ENCODE measurements around the gene ASB11. TPM values are rescaled to one million over a fixed set of nuclear protein-coding genes. Genes with fewer than 3 reads are reported as not detected.

ASB11 gene
- total and polyA plus RNA-seq, 4 experiments from 2014 or later: not detected

GRCh38 chrX:15344106-15344505, 28.7 kb upstream of the ASB11 start:
- H3K27me3 Mint-ChIP-seq: peaks cover 10 to 13% of the 10 kb centered on the region in 2 donors
- no peak overlapping the region for H3K27ac Mint-ChIP-seq
- H3K4me1 Mint-ChIP-seq: no peaks in the 10 kb centered on the region
- Histone ChIP-seq H3K9me3 (ENCODE audit: control insufficient read depth in 1 of 2, low read length in 2 of 2) (no peaks in the 10 kb centered on the region), H3K27me3 (ENCODE audit: insufficient read depth, low read length) (no peaks in the 10 kb centered on the region), H3K4me1 (ENCODE audit: insufficient read depth, low read length) (no peaks in the 10 kb centered on the region), H3K36me3 (ENCODE audit: insufficient read depth, low read length) (no peaks in the 10 kb centered on the region), H3K4me3 (ENCODE audit: low read length in 2 of 2) (no peak overlapping the region), H3K27ac (ENCODE audit: low read depth, low read length) (no peak overlapping the region)
- ChIA-PET CTCF (ENCODE audit: partially characterized antibody) (no interaction called here), POLR2A (ENCODE audit: partially characterized antibody) (no interaction called here)
- DNase-seq: no peak
- H3K36me3 Mint-ChIP-seq: no peaks in the 10 kb centered on the region
- H3K4me3 Mint-ChIP-seq: no peak overlapping the region
- intact Hi-C loops (cut with micrococcal nuclease): no loop called here
- H3K9me3 Mint-ChIP-seq: no peaks in the 10 kb centered on the region

- Mint-ChIP-seq H3K27ac (peak overlapping the region in 1 of 7 donors; percentile 29), H3K36me3 (no peaks in the 10 kb centered on the region), H3K4me3 (no peak overlapping the region), H3K4me1 (no peaks in the 10 kb centered on the region), H3K9me3 (no peaks in the 10 kb centered on the region), H3K27me3 (peaks cover 9 to 13% of the 10 kb centered on the region in 2 donors)
- ChIA-PET CTCF (ENCODE audit: partially characterized antibody) (no interaction called here), POLR2A (ENCODE audit: partially characterized antibody) (no interaction called here)
- no peaks in the 10 kb centered on the region for H3K9me3 ChIP-seq (ENCODE audit: control insufficient read depth in 1 of 2, low read length in 2 of 2)
- H3K27ac ChIP-seq (ENCODE audit: low read depth, low read length): no peak overlapping the region
- no peaks in the 10 kb centered on the region for H3K4me1 ChIP-seq (ENCODE audit: insufficient read depth, low read length)
- H3K27me3 ChIP-seq (ENCODE audit: insufficient read depth, low read length): peaks cover 5% of the 10 kb centered on the region
- no peak overlapping the region for H3K4me3 ChIP-seq (ENCODE audit: low read length in 2 of 2)
- intact Hi-C loops (cut with micrococcal nuclease): no loop called here
- no peaks in the 10 kb centered on the region for H3K36me3 ChIP-seq (ENCODE audit: insufficient read depth, low read length)
- no peak for DNase-seq
These were observed 27.6 kb upstream of the ASB11 start for GRCh38 chrX:15343075-15343476.

GRCh38 chrX:15340867-15341266, 25.4 kb upstream of the ASB11 start:
- no peak overlapping the region for H3K4me3 ChIP-seq (ENCODE audit: low read length in 2 of 2)
- H3K36me3 ChIP-seq (ENCODE audit: insufficient read depth, low read length): no peaks in the 10 kb centered on the region
- Mint-ChIP-seq H3K9me3 (no peaks in the 10 kb centered on the region), H3K4me3 (no peak overlapping the region), H3K27me3 (peaks cover 13 to 15% of the 10 kb centered on the region in 2 donors), H3K4me1 (peaks cover 0 to 8% (median 2%) of the 10 kb centered on the region in 4 donors), H3K27ac (no peak overlapping the region), H3K36me3 (no peaks in the 10 kb centered on the region)
- H3K27me3 ChIP-seq (ENCODE audit: insufficient read depth, low read length): peaks cover 5% of the 10 kb centered on the region
- DNase-seq: no peak
- ChIA-PET CTCF (ENCODE audit: partially characterized antibody) (no interaction called here), POLR2A (ENCODE audit: partially characterized antibody) (no interaction called here)
- intact Hi-C loops (cut with micrococcal nuclease): no loop called here
- H3K27ac ChIP-seq (ENCODE audit: low read depth, low read length): no peak overlapping the region
- H3K4me1 ChIP-seq (ENCODE audit: insufficient read depth, low read length): peaks cover 8% of the 10 kb centered on the region
- H3K9me3 ChIP-seq (ENCODE audit: control insufficient read depth in 1 of 2, low read length in 2 of 2): no peaks in the 10 kb centered on the region

GRCh38 chrX:15336023-15336413, 20.6 kb upstream of the ASB11 start:
- Histone ChIP-seq H3K27me3 (ENCODE audit: insufficient read depth, low read length) (peaks cover 5% of the 10 kb centered on the region), H3K9me3 (ENCODE audit: control insufficient read depth in 1 of 2, low read length in 2 of 2) (no peaks in the 10 kb centered on the region), H3K36me3 (ENCODE audit: insufficient read depth, low read length) (peaks cover 8% of the 10 kb centered on the region), H3K27ac (ENCODE audit: low read depth, low read length) (peak overlapping the region; percentile 89), H3K4me1 (ENCODE audit: insufficient read depth, low read length) (peaks cover 20% of the 10 kb centered on the region), H3K4me3 (ENCODE audit: low read length in 2 of 2) (peak overlapping the region; percentile 47 to 73)
- peak overlapping the region; percentile 95 to 97 (median 96) for H3K27ac Mint-ChIP-seq
- H3K4me3 Mint-ChIP-seq: peak overlapping the region; percentile 90 to 96 (median 91)
- H3K36me3 Mint-ChIP-seq: peaks cover 0 to 26% of the 10 kb centered on the region in 2 donors
- ChIA-PET CTCF (ENCODE audit: partially characterized antibody) (interaction anchor here (1.0 kb wide), 1 partner anchor 11 kb away, joined by 4 read pairs; no protein-coding TSS in a partner anchor), POLR2A (ENCODE audit: partially characterized antibody) (interaction anchor here (1.0 kb wide), 1 partner anchor 403 kb away, joined by 3 read pairs; no protein-coding TSS in a partner anchor)
- H3K4me1 Mint-ChIP-seq: peaks cover 4 to 28% (median 8%) of the 10 kb centered on the region in 4 donors
- peaks cover 8 to 9% of the 10 kb centered on the region in 2 donors for H3K27me3 Mint-ChIP-seq
- intact Hi-C loops (cut with micrococcal nuclease): loop anchor here (5.0 kb wide), 2 partner anchors 1276 to 1304 kb away; no protein-coding TSS in a partner anchor
- no peaks in the 10 kb centered on the region for H3K9me3 Mint-ChIP-seq
- DNase-seq: peak in 4 of 5 donors; percentile 56 to 88 (median 68)

- peak; percentile 87 to 97 (median 93) for DNase-seq
- H3K4me1 ChIP-seq (ENCODE audit: insufficient read depth, low read length): peaks cover 20% of the 10 kb centered on the region
- POLR2A ChIA-PET (ENCODE audit: partially characterized antibody): interaction anchor here (1.0 kb wide), 1 partner anchor 403 kb away, joined by 3 read pairs; no protein-coding TSS in a partner anchor
- intact Hi-C loops (cut with micrococcal nuclease): loop anchor here (1.0 to 5.0 kb wide), 5 partner anchors 462 to 1451 kb away; partner anchors contain the start of genes AP1S2, FANCB, MOSPD2 and TXLNG
- peak within 1 kb of the TSS; percentile 95 to 97 (median 96) for H3K27ac Mint-ChIP-seq
- no peaks in the 10 kb centered on the region for H3K9me3 Mint-ChIP-seq
- H3K27me3 ChIP-seq (ENCODE audit: insufficient read depth, low read length): peaks cover 5% of the 10 kb centered on the region
- peaks cover 0 to 26% of the 10 kb centered on the region in 2 donors for H3K36me3 Mint-ChIP-seq
- H3K36me3 ChIP-seq (ENCODE audit: insufficient read depth, low read length): peaks cover 8% of the 10 kb centered on the region
- H3K4me3 ChIP-seq (ENCODE audit: low read length in 2 of 2): peak within 1 kb of the TSS; percentile 73 to 84
- H3K27ac ChIP-seq (ENCODE audit: low read depth, low read length): peak within 1 kb of the TSS; percentile 89
- H3K4me3 Mint-ChIP-seq: peak within 1 kb of the TSS; percentile 90 to 96 (median 91)
- H3K27me3 Mint-ChIP-seq: peaks cover 4 to 6% of the 10 kb centered on the region in 2 donors
- CTCF ChIA-PET (ENCODE audit: partially characterized antibody): interaction anchor here (1.0 kb wide), 1 partner anchor 12 kb away, joined by 4 read pairs; no protein-coding TSS in a partner anchor
- no peaks in the 10 kb centered on the region for H3K9me3 ChIP-seq (ENCODE audit: control insufficient read depth in 1 of 2, low read length in 2 of 2)
- H3K4me1 Mint-ChIP-seq: peaks cover 4 to 28% (median 8%) of the 10 kb centered on the region in 4 donors
These were observed 19.9 kb upstream of the ASB11 start, which contains the start of gene PIGA for GRCh38 chrX:15335135-15336022. TSS of gene PIGA (minus strand) at chrX:15335523. CDS start at chrX:15331930, 3,593 bp downstream.

- Histone ChIP-seq H3K4me3 (ENCODE audit: low read length in 2 of 2) (peak overlapping the region; percentile 73 to 84), H3K4me1 (ENCODE audit: insufficient read depth, low read length) (peaks cover 20% of the 10 kb centered on the region), H3K27ac (ENCODE audit: low read depth, low read length) (peak overlapping the region; percentile 89), H3K27me3 (ENCODE audit: insufficient read depth, low read length) (peaks cover 5% of the 10 kb centered on the region), H3K9me3 (ENCODE audit: control insufficient read depth in 1 of 2, low read length in 2 of 2) (no peaks in the 10 kb centered on the region), H3K36me3 (ENCODE audit: insufficient read depth, low read length) (peaks cover 8% of the 10 kb centered on the region)
- H3K9me3 Mint-ChIP-seq: no peaks in the 10 kb centered on the region
- DNase-seq: peak; percentile 26 to 61 (median 51)
- peak overlapping the region; percentile 90 to 96 (median 91) for H3K4me3 Mint-ChIP-seq
- ChIA-PET POLR2A (ENCODE audit: partially characterized antibody) (no interaction called here), CTCF (ENCODE audit: partially characterized antibody) (no interaction called here)
- peaks cover 4 to 28% (median 8%) of the 10 kb centered on the region in 4 donors for H3K4me1 Mint-ChIP-seq
- H3K27me3 Mint-ChIP-seq: peaks cover 4 to 6% of the 10 kb centered on the region in 2 donors
- peaks cover 0 to 29% of the 10 kb centered on the region in 2 donors for H3K36me3 Mint-ChIP-seq
- intact Hi-C loops (cut with micrococcal nuclease): loop anchor here (2.0 kb wide), 2 partner anchors 520 to 1452 kb away; partner anchors contain the start of genes AP1S2 and TXLNG
- H3K27ac Mint-ChIP-seq: peak overlapping the region; percentile 95 to 97 (median 96)
These were observed 19.1 kb upstream of the ASB11 start for GRCh38 chrX:15334561-15334960.

- POLR2A ChIA-PET (ENCODE audit: partially characterized antibody): no interaction called here
- intact Hi-C loops (cut with micrococcal nuclease): no loop called here
- Mint-ChIP-seq H3K27ac (peak overlapping the region in 1 of 7 donors; percentile 68), H3K4me1 (peaks cover 0 to 6% (median 3%) of the 10 kb centered on the region in 4 donors), H3K36me3 (peaks cover 2 to 44% of the 10 kb centered on the region in 2 donors), H3K9me3 (no peaks in the 10 kb centered on the region), H3K4me3 (no peak overlapping the region), H3K27me3 (no peaks in the 10 kb centered on the region)
- peaks cover 8% of the 10 kb centered on the region for H3K36me3 ChIP-seq (ENCODE audit: insufficient read depth, low read length)
- DNase-seq: no peak
- H3K9me3 ChIP-seq (ENCODE audit: control insufficient read depth in 1 of 2, low read length in 2 of 2): no peaks in the 10 kb centered on the region
- no peaks in the 10 kb centered on the region for H3K27me3 ChIP-seq (ENCODE audit: insufficient read depth, low read length)
- peaks cover 3% of the 10 kb centered on the region for H3K4me1 ChIP-seq (ENCODE audit: insufficient read depth, low read length)
- no peak overlapping the region for H3K4me3 ChIP-seq (ENCODE audit: low read length in 2 of 2)
- CTCF ChIA-PET (ENCODE audit: partially characterized antibody): interaction anchor here (1.3 kb wide), 1 partner anchor 23 kb away, joined by 3 read pairs; no protein-coding TSS in a partner anchor
- no peak overlapping the region for H3K27ac ChIP-seq (ENCODE audit: low read depth, low read length)
These were observed 13.4 kb upstream of the ASB11 start for GRCh38 chrX:15328821-15329220.

Data from CD4-positive, alpha-beta memory T cell (primary cell).